AML-193 (cell line): ENCODE measurements around the gene ELANE.
"Not testable (repeated sequence)": the region's sequence is repeated elsewhere in the genome, so short reads cannot be mapped to it uniquely, and the experiment has no call there.

Source experiments
- DNase-seq, 2 experiments: peaks; one replicate each; lab custom pipeline; 2025; lab: John Stamatoyannopoulos, UW

Gene ELANE

DNA sequence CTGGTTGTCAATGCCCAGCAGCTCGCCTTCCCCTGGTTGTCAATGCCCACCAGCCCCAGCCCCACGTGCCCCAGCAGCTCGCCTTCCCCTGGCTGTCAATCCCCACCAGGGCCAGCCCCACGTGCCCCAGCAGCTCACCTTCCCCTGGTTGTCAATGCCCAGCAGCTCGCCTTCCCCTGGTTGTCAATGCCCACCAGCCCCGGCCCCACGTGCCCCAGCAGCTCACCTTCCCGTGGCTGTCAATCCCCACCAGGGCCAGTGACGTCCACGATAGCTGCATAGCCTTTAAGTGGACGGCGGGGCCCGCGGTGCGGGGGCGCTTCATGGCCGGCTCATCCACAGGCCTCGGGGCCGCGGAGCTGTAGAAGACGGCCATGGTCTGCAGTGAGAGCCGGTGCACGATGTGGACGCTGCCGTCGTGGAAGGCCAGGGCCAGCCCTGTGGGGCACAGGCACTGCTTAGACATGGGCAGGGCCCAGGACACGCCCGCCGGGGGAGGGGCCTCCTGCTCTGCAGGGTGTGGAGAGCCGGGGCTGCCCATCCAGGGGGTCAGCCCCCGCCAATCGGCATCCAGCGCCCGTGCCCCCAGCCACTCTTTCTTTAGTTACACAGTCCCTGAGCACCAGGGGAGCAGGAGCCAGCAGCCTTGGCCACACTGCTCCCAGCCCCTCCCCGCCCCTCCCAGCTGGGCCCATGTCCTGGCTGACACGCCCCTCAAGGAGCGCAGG, 27.8 kb downstream of the ELANE start:
- no peak for DNase-seq

GRCh38 chr19:881385-882071, 29.4 kb downstream of the ELANE start:
- DNase-seq: no peak

- DNase-seq: no peak
These were observed 30.9 kb downstream of the ELANE start for GRCh38 chr19:882871-883497.

- DNase-seq: no peak
These were observed 31.6 kb downstream of the ELANE start for GRCh38 chr19:883661-884211.

DNA sequence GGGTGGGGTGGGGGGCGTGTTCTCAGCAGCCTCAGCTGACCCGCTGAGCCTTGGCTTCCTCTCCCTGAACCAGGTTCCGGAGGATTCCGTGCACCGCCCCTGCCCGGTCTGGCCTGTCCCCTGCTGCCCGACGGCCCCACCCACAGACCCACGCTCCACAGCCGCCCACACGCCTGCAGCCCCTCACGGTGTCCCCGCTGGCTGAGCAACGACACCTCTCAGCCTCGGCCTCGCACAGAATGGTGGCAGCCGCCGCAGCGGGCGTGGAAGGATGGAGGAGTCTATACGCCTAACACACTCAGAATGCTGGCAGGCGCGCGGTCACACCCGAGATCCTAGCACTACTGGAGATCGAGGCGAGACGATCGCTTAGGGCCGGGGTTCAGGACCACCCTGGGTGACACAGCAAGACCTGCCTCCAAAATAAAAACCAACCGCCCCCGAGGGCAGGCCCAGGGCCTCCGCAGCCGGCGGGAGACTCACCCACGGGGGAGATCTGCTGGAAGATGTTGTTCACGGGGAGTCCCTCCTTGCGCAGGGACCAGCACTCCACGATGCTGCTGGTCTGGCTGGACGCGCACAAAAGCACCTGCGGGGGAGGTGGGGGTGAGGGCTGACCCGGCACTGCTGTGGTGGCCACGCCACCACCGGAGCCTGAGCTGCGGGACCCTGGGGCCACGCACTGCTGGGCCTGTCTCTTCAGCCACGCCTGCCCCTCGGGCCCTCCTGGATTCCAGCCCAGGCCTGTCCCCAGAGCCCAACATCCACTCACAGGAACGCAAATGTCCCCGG, 32.5 kb downstream of the ELANE start:
- no peak for DNase-seq

- no peak for DNase-seq
These were observed 33.6 kb downstream of the ELANE start for GRCh38 chr19:885536-886224.

GRCh38 chr19:887072-887471, 35.0 kb downstream of the ELANE start:
- DNase-seq: no peak

DNA sequence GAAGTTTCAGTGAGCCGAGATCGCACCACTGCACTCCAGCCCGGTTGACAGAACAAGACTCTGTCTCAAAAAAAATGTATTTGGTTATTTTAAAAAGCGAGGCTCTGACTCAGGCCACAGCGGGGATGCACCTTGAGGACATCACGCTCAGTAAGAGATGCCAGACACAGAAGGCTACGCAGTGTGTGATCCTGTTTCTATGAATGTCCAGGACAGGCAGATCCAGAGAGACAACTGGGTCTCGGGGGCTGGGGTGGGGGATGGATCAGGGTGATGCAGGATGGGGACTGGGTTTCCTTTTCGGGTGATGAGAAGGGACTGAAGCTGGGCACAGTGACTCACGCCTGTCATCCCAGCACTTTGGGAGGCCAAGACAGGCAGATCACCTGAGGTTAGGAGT, 35.5 kb downstream of the ELANE start:
- DNase-seq: no peak

DNA sequence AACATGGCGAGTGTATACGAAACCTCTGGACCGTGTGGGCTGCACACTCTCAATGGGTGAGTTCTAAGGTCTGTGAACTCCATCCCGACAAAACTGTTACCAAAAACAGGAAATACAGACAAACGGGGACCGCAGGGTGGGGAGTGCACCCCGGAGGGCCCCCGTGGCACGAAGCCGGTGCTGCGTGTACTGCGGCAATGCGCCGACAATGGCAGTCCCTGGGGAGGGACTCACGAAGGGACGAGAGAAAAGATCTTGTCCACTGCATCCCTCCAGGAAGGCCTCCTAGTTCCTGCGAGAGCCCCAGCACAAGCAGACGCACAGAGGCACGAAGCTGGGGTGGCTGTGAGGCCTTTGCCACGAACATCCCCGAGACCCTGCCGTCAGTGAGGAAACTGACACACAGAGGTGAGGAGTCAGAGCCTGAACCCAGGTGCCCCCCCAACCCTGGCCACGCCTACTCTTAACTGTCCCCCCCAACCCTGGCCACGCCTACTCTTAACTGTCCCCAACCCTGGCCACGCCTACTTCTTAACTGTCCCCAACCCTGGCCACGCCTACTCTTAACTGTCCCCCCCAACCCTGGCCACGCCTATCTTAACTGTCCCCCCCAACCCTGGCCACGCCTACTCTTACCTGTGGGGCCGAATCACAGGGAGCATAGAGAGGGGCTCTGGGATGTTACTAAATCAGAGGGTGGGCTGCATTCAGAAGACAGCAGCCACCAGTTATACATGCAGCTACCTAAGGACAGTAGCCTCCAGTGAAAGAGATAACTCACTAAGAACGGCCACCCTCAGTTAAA, 36.7 kb downstream of the ELANE start:
- DNase-seq: no peak

DNA sequence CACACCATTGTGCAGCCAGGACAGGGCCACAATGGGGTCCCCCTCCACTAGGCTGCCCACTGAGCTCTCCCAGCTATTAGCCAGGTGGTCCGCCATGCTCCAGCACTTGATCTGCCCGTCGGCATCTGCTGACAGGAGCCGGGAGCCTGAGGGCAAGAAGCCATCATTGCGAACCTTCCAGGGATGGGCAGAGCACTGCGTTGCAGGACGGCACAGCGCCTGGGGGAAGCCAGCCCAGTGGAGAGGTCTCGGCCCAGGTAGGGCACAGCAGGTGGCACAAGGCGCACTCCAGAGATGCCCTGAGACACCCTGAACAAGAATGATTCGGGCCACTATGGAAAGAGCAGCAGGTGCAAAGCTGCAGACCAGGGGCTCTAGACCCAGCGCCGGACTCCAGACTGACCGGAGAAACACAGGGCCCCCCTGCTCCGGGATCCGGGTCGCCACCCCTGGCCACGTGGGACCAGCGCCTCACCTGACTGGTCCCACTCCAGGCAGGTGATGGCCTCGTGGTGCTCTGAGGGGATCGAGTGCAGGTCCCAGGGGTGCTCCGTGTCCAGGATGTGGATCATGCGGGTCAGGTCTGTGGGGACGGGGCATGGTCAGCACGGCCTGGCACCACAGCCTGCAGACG, 37.7 kb downstream of the ELANE start:
- DNase-seq: no peak

DNA sequence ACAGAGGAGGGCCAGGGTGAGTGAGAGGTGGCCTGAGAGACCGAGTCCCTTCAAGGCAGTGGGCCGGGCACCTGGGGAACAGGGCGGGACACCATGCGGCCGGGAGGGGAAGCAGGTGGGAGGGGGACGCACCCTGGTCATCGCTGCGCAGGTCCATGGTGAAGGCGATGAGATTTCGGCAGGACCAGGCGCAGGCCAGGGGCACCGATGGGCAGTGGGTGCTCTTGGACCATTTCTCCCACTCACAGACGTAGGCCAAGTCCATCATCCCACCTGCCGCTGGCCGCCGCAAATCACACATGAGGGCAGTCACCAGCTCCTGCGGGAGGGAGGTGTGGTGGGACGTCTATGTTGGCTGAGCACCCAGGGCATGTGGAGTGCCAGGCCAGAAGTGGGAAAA, 38.7 kb downstream of the ELANE start:
- DNase-seq: no peak

DNA sequence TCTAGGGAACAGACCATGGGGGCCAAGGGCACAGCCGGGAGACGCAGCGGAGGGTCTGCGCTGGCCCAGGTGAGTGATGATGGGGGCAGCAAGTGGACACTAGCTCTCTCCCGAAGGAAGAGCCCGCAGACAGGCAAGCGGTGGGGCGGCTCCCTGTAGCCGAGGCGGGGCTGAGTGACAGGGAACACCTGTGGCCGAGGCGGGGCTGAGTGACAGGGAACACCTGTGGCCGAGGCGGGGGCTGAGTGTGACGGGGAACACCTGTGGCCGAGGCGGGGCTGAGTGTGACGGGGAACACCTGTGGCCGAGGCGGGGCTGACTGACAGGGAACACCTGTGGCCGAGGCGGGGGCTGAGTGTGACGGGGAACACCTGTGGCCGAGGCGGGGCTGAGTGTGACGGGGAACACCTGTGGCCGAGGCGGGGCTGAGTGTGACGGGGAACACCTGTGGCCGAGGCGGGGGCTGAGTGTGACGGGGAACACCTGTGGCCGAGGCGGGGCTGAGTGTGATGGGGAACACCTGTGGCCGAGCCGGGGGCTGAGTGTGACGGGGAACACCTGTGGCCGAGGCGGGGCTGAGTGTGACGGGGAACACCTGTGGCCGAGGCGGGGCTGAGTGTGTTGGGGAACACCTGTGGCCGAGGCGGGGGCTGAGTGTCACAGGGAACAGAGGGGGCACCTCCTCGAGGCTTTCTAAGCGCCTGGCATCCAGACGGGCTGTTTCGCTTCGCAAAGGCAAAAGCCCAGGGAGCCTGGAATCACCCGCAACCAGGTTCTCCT, 39.5 kb downstream of the ELANE start:
- DNase-seq: not testable (repeated sequence)

DNA sequence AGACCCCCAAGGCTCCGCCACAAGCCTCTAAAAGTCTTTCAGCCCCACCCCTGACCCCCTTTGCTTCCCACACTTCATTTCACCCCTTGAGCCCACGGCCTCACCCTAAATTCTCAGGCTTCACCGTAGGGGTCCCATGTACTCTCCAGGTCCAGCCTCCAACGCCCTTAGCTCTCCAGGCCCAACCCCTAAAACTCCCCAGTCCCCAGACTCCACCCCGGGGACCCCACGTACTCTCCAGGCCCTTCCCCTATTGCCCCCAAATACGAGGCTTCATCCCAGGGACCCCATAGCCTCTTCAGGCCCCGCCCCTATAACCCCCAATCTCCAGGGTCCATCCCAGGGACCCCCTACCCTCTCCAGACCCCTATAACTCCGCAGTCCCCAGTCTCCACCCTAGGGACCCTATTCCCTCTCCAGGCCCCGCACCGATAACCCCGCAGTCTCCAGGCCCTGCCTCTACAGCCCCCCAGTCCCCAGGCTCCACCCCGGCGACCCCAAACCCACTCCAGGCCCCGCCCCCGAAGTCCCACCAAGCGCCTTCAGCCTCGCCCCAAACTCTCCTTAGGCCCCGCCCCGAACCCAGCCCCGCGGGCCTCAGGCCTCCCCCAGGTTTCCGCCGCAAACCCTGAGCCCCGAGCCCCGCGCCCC, 40.3 kb downstream of the ELANE start:
- no peak for DNase-seq

DNA sequence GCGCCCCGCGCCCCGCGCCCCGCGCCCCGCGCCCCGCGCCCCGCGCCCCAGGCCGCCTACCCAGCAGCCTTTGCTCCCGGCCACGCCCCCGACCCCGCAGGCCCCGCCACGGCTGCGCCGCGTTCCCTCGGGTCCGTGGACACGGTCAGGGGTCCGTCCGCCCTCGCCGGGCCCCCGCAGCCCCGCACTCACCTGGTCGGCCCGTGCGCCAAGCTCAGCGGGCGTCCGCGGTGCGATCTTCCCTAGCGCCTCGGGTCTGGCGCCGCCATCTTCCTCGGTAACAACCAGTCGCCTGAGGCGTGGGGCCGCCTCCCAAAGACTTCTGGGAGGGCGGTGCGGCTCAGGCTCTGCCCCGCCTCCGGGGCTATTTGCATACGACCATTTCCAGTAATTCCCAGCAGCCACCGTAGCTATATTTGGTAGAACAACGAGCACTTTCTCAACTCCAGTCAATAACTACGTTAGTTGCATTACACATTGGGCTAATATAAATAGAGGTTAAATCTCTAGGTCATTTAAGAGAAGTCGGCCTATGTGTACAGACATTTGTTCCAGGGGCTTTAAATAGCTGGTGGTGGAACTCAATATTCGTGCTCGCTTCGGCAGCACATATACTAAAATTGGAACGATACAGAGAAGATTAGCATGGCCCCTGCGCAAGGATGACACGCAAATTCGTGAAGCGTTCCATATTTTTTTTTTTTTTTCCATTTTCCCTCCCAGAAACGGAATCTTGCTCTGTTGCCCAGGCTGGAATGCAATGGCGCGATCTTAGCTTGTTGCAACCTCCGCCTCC, 41.0 kb downstream of the ELANE start, which contains the start of the genes MED16 and RNU6-9:
Gene MED16, minus strand, starts transcription at position 294 of the 796 bp plus-strand sequence. CDS start 2,056 bp downstream, outside the sequence.
Gene RNU6-9, plus strand, starts transcription at position 591 of the 796 bp plus-strand sequence.
- peak; percentile 81 to 89 for DNase-seq

GRCh38 chr19:896434-896833, 44.3 kb downstream of the ELANE start:
- no peak for DNase-seq

DNA sequence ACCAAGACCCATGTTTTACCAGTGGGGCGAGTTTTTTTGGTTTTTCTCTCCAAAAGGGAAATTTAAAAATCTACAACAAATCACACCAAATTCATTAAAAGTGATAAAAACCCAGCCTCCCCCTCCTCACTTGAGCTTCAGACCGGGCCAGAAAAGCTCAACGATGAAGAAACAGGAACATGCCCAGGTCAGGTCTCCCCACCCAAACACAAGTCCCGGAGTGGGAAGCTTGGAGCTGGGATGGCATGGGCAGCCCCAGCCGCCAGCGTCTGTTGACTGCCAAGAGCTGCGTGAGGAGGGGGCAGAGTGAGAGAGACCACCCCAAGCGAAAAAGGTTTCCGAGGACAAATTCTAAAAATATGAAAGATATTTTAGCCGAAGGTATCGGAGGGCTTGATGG, 44.9 kb downstream of the ELANE start:
- DNase-seq: no peak

DNA sequence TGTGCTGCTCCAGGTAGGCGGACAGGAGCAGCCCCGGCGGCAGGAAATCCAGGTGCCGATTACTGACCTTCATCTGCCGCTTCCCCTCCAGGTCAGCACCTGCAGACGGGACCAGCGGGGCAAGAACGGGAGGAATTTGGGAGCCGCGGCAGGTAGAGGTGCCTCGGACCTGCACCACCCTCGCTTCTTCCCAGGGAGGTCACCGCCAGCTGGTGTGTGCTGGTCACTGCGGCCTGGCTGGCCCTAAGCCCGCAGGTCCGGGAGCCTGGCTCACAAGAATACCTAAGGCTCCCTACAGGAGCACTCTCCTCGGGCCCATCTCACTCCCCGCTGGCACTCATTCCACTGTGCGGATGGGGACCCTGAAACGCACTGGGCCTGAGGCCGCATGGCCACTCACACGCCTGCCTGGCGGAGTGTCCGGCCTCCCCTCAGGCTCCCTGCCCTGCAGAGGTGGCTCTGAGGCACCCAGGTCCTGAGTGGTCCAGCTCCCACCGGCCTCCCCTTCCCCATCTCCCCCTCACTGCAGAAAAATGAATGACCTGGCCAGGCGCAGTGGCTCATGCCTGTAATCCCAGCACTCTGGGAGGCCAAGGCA, 45.4 kb downstream of the ELANE start:
- DNase-seq: no peak
